ENCODE data around the gene FMNL2.

Gene FMNL2

DNA sequence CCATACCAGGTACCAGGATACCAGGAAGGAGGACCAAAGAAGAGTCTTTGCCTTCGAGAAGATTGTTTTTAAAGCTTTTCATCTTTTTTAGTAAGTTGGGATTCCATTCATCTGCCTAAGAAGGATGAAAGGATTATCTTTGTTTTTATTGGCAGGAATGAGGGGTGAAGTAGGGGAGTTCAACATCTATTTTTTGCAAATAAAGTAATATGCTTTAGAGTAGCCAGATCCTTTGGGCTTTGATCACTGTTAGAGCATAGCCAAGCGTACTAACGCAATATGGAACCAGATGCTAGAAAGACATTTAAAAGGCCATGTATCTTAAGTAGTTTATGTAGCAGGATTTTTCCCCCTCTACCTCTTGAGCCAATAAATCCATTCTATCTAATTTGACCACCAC is 249.3 kb downstream of the FMNL2 start:
- no peak for DNase-seq (ENCODE audit: low read depth)

DNA sequence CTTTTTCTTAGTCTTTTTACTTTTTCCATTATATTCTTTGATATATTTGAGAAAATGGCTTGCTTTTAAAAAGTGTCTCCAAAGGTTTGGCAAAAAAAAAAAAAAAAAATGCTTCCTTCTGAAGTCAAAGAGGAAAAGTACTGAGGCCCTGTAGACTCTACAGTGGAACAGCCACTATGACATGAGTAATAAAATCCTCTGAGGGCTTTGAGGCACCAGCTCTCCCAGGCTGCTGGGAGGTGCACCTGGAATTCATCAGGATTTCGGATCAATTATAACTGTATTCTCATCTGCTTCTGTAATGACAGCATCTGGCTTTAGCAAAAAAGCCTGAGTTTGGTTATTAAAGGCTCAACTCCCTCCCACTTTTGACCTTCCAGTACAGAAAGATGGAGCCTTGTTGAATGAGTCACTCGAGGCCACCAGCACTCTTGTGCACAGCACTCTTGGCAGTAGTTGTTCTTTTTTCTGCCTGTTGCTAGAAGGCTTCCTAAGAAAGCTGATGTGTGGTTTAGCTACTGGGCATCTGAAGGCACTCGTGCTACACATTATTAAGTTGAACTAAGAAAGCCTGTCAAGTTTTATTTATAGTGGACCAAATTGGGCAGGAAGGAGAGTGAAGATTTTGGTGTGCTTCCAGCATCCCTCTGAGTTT is 251.0 kb downstream of the FMNL2 start:
- peak; percentile 97 for DNase-seq (ENCODE audit: low read depth)

DNA sequence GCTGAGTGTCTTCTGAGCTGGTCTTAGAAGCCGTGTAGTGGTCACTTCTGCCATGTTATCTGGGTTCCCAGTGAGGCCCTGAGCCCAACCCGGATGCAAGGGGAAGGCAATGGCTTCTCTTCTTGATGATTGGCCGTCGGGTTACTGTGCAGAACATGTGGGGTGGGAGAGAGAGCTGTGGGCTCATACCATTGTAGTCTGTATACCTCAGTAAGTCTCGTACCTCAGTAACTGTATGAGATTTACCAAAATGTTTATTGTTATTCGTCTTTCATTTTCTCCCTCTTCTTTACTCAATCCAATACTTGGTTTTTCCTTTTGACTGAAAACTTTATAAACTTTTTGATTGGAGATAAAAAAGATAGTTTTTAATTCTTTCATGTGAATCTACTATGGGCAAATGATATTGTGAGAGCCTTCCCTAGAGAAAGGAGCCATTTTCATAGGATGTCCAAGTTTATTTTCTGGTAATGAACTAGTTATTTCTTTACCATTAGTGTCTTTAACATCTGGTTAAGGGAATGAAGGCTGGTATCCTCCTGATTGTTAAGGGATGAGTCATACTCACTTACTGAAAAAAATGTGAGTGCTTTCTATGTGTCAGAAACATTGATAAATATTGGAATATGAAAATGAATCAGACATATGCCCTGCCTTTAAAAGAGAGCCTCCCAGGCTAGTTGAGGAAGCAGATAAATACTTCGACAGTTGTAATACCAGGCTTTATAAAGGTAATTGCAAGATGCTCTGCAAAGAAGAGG is 252.4 kb downstream of the FMNL2 start:
- DNase-seq (ENCODE audit: low read depth) = peak; percentile 55

DNA sequence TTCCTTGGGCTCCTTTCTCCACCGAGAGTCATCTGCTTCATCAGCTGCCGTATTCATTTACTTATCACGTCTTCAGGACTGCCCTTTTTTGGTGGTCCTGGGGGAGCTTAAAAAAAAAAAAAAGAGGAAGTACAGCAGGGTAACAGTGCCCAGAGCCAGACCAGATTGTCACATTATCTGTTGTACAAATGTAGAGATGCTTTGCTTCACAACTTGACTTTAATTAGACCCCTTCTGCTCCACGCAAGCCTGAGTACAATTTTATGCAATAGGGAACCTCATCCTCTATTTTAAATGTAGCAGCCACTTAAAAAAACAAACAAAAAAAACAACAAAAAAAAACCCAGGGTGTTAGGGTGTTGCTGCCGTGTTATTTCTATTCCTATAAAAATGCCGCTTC is 254.0 kb downstream of the FMNL2 start:
- no peak for DNase-seq (ENCODE audit: low read depth)

GRCh38 chr2:152594022-152594766 is 259.2 kb downstream of the FMNL2 start:
- DNase-seq (ENCODE audit: low read depth) = no peak

DNA sequence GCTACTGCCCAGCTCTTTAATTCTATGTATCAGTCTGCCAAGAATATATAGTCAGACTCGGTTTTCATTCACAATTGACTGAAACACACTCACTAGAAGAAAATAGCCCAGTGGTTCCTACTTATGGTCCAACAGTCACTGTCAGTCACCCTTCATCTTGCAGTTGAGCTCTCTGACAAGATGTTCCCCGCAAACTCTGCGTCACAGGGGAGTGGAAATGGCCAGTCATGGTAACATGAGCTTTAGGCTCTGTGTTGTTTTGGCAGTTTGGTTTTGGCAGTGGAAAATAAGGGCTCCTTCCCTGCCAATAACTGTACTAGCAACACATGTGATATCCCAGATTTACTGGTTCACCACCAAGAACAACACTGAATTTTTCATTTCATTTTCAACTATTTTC is 259.8 kb downstream of the FMNL2 start:
- DNase-seq (ENCODE audit: low read depth) = no peak

DNA sequence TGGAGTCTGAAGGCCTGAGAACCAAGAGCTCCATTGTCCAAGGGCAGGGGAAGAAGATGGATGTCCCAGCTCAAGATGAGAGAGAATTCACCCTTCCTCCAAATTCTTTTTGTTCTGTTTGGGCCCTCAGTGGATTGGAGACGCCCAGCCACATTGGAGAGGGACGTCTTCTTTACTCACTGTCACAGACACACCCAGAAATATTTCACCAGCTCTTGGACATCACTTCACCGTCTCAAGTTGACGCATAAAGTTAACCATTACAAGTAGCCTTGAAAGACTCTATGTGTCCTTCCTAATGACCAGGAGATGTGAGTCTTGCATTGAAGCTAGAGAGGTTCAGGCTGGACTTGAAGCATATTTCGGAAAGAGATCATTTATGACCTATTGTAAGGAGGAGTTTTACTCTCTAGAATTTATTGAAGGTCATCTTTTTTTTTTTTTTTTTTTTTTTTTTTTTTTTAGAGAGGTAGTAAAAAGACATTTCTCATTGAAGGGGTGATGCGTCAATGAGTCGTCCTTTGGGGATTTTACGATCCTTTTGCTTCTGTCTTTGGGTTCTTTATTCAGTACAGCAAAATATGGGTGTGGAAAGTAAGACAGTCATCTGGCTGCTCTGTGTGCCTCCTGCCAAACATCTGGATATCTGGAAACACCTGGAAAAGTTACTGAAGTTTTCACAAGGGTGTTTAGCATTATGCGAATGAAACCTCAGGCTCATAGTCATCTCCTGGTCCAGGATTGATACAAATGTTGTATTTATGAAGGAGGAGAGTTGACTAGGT is 264.2 kb downstream of the FMNL2 start:
- peak; percentile 47 for DNase-seq (ENCODE audit: low read depth)

GRCh38 chr2:152600051-152600657 is 265.2 kb downstream of the FMNL2 start:
- no peak for DNase-seq (ENCODE audit: low read depth)

GRCh38 chr2:152600697-152601096 is 265.7 kb downstream of the FMNL2 start:
- peak; percentile 51 for DNase-seq (ENCODE audit: low read depth)

DNA sequence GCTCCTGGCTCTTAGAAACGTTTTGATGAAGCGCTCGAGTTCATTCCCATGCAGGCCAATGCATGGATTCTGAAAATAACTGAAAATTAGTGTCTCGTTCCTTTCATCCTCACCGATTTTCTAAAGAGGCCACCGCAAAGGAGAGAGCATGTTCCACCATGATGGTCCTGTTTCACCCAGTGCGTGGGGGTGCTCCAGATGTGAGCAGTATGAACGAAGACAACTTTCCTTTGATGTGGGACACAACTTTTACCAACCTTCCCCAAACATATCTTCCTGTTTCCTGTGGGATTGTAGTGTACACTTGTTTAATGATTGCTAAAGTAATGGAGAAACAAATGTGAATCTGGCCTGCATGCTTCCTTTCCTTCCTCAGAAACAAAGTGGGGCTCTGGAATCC is 267.8 kb downstream of the FMNL2 start:
- DNase-seq (ENCODE audit: low read depth) = no peak

- no peak for DNase-seq (ENCODE audit: low read depth)
Measured at GRCh38 chr2:152603166-152603565, 268.2 kb downstream of the FMNL2 start.

DNA sequence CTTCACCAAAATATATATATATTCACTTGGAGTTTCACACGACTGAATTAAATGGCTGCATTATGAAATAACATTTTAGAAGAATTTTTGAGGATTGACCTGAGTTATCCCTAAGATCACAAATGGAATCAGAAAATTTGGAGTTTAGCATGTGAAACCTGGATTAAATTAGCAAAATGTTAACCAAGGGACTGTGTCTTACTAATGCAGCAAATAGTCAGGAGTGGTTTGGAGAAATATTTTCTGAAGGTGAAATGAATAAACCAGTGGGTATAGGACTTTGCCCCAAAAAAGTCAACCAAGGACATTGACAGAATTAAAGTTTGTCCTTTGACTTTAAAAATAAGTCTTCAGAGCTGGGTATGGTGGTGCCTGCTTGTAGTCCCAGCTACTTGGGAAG is 271.1 kb downstream of the FMNL2 start:
- no peak for DNase-seq (ENCODE audit: low read depth)

GRCh38 chr2:152606941-152607340 is 272.0 kb downstream of the FMNL2 start:
- no peak for DNase-seq (ENCODE audit: low read depth)

- no peak for DNase-seq (ENCODE audit: low read depth)
Measured at GRCh38 chr2:152607793-152608300, 272.9 kb downstream of the FMNL2 start.

GRCh38 chr2:152609154-152609553 is 274.2 kb downstream of the FMNL2 start:
- no peak for DNase-seq (ENCODE audit: low read depth)

DNA sequence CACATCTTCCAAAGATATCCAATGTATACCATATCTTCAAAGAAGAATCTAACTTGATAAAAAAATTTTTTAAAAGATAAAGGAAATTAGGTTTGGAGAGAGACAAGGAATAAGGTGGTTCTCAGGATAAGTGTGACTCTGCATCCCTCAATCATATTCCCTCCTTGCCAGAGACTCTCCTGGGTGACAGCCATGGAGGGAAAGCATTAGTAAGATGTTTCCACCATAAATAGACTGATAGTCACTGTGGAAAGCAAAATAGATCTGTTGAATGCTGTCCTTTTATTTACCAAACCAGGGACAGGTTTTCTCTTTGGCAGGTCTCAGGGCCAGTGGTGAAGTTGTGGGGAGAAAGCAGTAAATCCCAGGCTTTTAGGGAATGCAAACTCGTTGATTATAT is 274.7 kb downstream of the FMNL2 start:
- DNase-seq (ENCODE audit: low read depth) = no peak

- peak; percentile 74 for DNase-seq (ENCODE audit: low read depth)
Measured at GRCh38 chr2:152611458-152612231, 276.7 kb downstream of the FMNL2 start.

- peak; percentile 33 for DNase-seq (ENCODE audit: low read depth)
Measured at GRCh38 chr2:152613235-152613634, 278.3 kb downstream of the FMNL2 start.

DNA sequence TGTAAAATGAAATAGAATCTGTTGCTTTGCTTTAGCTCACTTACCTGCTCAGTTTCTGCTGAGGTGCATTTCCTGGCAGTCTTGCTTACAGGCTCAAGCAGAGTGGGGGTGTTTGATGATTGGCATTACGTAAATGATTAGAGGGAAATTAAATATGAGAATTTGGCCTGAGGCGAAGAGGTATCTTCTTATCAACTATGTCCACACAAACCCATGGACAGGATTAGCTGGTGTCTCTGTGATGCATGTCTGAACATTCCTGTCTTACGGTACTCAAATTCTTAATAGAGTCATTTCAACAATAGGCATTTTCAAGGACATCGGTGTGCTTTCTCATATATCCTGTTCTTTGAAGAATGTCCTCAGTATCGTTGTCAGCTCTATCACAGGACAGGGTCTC is 280.2 kb downstream of the FMNL2 start:
- DNase-seq (ENCODE audit: low read depth) = no peak

- DNase-seq (ENCODE audit: low read depth) = peak; percentile 30
Measured at GRCh38 chr2:152617456-152618192, 282.6 kb downstream of the FMNL2 start.

Measured in EH (cell line).